Measurements from ENCODE around the gene SNUPN.
A peak's percentile ranks its signal among the peaks of the same experiment; 100 is the strongest.
"Not testable (repeated sequence)": the region's sequence is repeated elsewhere in the genome, so short reads cannot be mapped to it uniquely, and the experiment has no call there.

Gene SNUPN

GRCh38 chr15:75559360-75559759 lies 66.2 kb downstream of the SNUPN start:
- H3K9me3 Mint-ChIP-seq; H3K36me3 Mint-ChIP-seq (ENCODE audit: low read depth); H3K27me3 Mint-ChIP-seq; H3K27ac Mint-ChIP-seq; H3K4me3 Mint-ChIP-seq; DNase-seq; H3K4me1 Mint-ChIP-seq (ENCODE audit: low read depth): not testable (repeated sequence)

GRCh38 chr15:75558955-75559354 lies 66.6 kb downstream of the SNUPN start:
- not testable (repeated sequence) for H3K4me3 Mint-ChIP-seq; H3K27me3 Mint-ChIP-seq; H3K36me3 Mint-ChIP-seq (ENCODE audit: low read depth); DNase-seq; H3K27ac Mint-ChIP-seq; H3K4me1 Mint-ChIP-seq (ENCODE audit: low read depth); H3K9me3 Mint-ChIP-seq

GRCh38 chr15:75554717-75555116 lies 70.8 kb downstream of the SNUPN start:
- no peaks in the 10 kb centered on the region for H3K9me3 Mint-ChIP-seq
- DNase-seq: no peak
- no peak overlapping the region for H3K4me3 Mint-ChIP-seq
- peaks cover 4% of the 10 kb centered on the region for H3K4me1 Mint-ChIP-seq (ENCODE audit: low read depth)
- H3K27ac Mint-ChIP-seq: no peak overlapping the region
- no peaks in the 10 kb centered on the region for H3K36me3 Mint-ChIP-seq (ENCODE audit: low read depth)
- no peaks in the 10 kb centered on the region for H3K27me3 Mint-ChIP-seq

- Mint-ChIP-seq H3K4me1 (ENCODE audit: low read depth) (peaks cover 4% of the 10 kb centered on the region), H3K27me3 (no peaks in the 10 kb centered on the region), H3K36me3 (ENCODE audit: low read depth) (peaks cover 2% of the 10 kb centered on the region), H3K27ac (peak overlapping the region; percentile 0), H3K9me3 (no peaks in the 10 kb centered on the region), H3K4me3 (no peak overlapping the region)
- no peak for DNase-seq
Observed at GRCh38 chr15:75553659-75554058, 71.9 kb downstream of the SNUPN start.

- DNase-seq: no peak
- Mint-ChIP-seq H3K36me3 (ENCODE audit: low read depth) (peaks cover 2% of the 10 kb centered on the region), H3K4me1 (ENCODE audit: low read depth) (peaks cover 5% of the 10 kb centered on the region), H3K4me3 (no peak overlapping the region), H3K27ac (no peak overlapping the region), H3K27me3 (no peaks in the 10 kb centered on the region), H3K9me3 (no peaks in the 10 kb centered on the region)
Observed at GRCh38 chr15:75551091-75551490, 74.4 kb downstream of the SNUPN start.

Data from activated T-cell treated with anti-CD3 and anti-CD28 coated beads, Interleukin-2, amount 50 U/mL, for 24 hours (primary cell).